G401 (cell line): ENCODE data around the gene PCED1B. TPM values are rescaled to one million over a fixed set of nuclear protein-coding genes. Genes with fewer than 3 reads are reported as not detected.

Experiments
- DNase-seq: peaks from one replicate; pipeline ENCODE4 v3.0.0-alpha.2; 2015; ENCODE audit warnings: low spot score
- in situ Hi-C: cut with HindIII; loops from 2 replicates; pipeline ENCODE4 v1.10.0; 2016; ENCODE audit warnings: low sequenced_read_pairs, mixed read lengths
- total RNA-seq: library from RNA; depleted of rRNA; stranded (reverse); fragments of >200 nt; shearing (Covaris generic); gene quantifications from 2 replicates; pipeline ENCODE4 v1.2.3, GENCODE V29; 2014

Gene PCED1B
- total RNA-seq, 1 experiment from 2014 or later: 9.5 TPM

DNA sequence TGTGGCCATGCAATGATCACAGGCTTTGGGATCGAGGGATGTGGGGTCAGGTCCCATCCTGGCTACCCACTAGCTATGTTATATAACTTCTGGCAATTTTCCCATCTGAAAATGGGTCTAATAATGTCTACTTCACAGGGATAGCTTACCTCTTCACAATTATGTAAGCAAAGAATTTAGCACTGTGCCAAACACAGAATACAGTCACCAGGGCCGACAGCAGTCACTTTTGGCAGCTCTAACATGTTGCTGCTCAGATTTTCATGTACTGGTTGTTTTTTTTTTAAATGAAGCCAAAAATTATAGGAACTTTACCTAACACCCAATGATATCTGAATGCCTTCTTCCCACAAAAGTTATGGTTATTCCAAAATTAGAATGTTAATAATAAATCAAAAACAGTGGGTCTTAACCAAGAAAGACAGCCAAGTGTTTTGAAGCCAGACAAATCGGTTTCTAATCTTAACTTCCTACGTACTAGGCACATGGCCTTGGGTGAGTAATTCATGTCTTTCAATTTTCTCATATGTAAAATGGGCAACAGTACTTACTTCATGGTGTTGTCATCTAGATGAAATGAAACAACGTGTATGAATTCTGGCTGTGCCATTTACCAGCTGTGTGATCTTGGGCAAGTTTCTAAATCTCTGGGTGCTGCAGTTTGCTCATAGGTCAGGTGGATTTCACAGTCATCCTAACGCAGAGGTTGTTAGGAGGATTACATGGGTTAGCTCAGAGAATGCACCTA is 13.0 kb upstream of the PCED1B start:
- DNase-seq: no peak
- in situ Hi-C loops: no loop called here

GRCh38 chr12:47067176-47067575 is 12.2 kb upstream of the PCED1B start:
- in situ Hi-C loops: no loop called here
- DNase-seq: no peak

DNA sequence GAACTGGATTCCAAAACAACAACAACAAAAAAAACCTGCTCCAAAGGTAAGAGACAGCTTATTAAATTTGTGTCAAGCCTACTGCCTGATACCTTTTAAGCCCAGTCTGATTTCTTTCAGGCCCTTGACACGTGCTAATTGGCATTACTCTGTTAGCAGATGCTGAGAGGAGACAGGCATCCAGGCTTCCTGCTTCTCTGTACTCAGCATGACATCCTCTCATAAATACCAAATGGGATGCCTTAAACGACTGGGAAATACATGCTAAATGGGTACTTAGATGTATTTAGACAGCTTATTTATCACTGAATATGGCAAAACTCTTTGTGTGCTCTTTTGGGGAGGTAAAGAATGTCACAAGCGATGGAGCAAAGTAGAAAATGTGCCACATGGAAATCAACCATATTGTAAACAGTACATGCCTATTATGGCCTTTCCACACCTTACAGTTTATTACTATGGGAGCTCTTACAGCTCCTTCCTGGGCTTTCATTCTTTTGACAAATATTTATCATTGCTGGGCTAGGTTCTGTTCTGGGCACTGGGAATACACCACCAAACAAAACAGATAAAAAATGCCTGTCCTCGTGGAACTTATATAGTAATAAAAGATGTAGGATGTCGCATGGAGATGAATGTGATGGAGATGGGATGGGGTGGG is 11.5 kb upstream of the PCED1B start:
- in situ Hi-C loops: no loop called here
- peak; percentile 57 for DNase-seq

- peak; percentile 38 for DNase-seq
- in situ Hi-C loops: no loop called here
Observed at GRCh38 chr12:47068539-47068938, 10.9 kb upstream of the PCED1B start.

DNA sequence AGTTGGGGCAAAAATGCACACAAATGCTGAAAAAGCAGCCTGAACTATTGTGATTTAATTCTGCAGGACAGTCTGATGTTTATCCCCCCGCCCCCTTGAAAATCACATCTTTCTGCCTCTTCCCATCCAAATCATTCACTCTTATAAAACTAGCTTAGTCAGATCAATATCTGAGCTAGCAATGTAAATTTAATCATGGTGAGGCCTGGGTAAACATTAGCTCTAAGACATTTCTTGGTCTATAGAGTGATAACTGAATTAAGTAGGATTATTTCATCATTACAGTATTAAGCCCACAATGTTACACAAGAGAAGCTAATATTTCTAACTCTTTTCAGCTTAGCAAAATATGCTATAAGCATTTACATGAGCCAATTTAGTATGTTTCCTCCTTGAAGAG is 9.1 kb upstream of the PCED1B start:
- DNase-seq: no peak
- in situ Hi-C loops: no loop called here

GRCh38 chr12:47071241-47071852 is 8.1 kb upstream of the PCED1B start:
- in situ Hi-C loops: no loop called here
- DNase-seq: no peak

DNA sequence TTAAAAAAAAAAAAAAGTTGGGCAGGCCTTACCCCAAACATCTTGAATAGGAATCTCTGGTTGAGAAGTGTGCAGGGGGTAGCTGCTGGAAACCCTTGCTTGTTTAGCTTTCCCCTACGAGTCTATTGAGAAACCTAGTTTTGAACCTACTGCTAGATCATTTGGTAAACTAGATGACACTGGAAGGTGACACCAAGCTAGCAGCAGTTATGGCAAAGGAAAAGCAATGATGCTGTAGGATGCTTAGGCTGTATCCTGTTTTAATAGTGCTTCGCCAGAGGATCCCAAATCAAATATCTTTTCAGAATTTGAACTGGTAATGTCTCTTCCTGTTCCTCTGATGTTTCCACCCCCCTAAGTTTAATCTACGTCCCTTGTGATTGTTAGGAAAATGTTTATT is 5.5 kb upstream of the PCED1B start:
- DNase-seq: no peak
- in situ Hi-C loops: no loop called here

- in situ Hi-C loops: no loop called here
Observed at GRCh38 chr12:47074757-47075156, 4.7 kb upstream of the PCED1B start.

DNA sequence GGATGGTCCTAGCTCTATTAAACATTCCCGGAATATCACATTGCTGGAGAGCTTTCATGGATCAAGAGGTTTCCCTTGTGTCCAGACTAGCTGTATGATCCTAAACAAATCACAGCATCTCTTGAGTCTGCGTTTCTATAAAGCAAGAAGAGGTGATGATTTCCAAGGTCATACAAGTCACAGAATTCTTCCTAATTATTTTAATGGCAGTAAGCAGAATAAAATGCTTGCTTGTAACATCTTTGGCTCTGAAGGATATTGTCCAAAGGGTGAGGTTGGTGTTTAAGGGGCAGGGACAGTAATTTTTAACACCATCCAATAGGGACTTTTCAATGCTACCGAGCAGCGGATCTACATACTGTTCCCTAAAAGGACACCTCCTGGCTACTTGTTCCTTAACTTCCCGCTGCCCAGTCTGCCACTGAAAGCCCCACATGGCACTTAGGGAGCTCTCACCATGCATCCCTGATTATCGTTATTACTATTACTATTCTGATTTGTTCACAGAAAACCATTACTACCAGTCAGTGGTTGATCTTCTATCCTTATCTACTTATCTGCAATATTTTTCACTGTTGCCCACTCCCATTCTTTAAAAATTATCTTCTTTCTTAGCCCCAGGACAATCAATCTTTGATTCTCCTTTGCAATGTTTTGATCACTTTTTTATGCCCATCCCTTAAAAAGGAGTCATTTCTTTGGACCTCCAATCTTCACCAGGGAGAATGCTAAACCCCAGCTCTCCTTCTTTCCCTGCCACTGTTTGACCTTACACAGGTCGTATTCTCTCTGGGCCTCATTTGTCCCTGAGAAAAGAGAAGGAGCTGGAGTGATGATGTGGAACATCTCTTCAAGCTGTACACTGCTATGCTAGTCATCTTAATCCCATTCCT is 4.0 kb upstream of the PCED1B start:
- in situ Hi-C loops: no loop called here
- DNase-seq: peak; percentile 30

More at GRCh38 chr12:47074757-47075156, 4.7 kb upstream of the PCED1B start:
- DNase-seq: no peak

DNA sequence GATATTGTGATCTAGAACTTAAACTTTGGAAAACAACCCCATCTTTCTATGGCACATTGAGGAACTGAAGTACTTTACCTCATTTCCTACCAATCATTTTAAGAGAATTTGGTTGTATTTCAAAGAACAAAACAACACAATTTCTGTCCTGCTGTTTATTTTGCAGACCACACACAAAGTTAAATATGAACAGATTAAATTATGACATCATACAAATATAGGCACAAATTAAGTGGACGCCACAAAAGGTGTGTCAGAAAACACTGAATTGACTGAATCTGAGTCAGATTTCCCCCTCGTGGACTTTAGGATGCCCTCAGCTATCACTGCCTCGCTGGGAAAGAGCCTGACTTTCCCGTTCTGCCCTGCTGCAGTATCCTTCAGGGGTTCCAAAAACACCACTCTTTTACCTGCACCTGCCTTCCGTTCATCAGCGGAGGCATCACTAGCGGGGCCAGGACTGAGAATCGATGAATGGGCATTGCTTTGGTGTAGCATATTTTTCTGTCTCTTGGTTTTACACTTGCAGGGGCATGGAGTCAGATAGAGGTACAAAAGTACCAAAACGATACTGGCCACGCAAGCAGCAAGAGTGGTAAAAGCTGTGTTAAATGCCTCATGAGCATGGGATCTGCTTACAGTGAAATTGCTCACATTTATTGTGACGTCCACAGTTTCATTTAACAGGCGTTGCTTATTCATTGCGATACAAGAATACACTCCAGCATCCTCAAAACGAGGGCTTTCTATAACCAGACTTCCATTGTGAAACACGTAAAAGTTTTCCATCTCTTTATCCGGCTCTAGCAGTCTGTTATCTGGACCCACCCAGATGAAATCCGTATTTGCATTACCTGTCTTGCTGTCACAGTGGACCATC is 2.0 kb upstream of the PCED1B start:
- DNase-seq: no peak
- in situ Hi-C loops: no loop called here

GRCh38 chr12:47078086-47078395 is 1.4 kb upstream of the PCED1B start:
- in situ Hi-C loops: no loop called here
- DNase-seq: no peak

DNA sequence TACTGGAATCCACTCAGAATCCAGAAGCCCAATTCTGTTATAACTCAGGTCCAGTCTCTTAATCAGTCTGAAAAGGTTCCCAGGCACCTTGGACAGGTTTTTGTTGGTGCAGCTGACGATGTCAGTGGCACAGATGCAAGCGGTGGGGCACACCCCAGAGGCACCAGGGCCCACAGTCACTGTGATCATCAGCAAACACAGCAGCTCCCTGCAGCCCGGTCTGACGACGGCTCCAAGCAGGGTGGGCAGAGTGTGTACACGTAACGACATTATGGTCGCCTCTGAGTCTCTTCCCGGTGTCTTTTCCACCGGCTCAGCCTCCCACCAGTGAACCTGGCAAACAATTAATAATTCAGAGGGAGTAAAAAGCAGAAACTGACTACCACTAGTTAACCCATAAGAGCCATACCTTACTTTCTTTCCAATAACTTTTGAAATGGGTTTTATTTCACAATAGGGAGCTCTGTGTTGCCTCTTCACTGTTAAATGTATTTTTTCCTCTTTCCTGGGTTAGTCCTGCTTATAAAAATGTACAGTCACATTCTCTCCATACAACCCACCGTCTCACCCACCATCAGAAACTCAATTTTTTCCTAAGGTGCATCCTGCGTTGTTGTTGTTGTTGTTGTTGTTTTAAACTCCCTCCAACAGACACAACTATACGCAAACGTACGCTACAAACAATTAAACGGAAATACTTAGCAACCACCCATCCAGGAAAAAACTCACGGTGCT is 521 bp upstream of the PCED1B start:
- in situ Hi-C loops: no loop called here
- no peak for DNase-seq

GRCh38 chr12:47079981-47080724 is 732 bp downstream of the PCED1B start:
- peak; percentile 47 for DNase-seq
- in situ Hi-C loops: no loop called here

GRCh38 chr12:47080725-47081502 is 1.5 kb downstream of the PCED1B start:
- no peak for DNase-seq
- in situ Hi-C loops: no loop called here

- in situ Hi-C loops: no loop called here
- no peak for DNase-seq
Observed at GRCh38 chr12:47082283-47082682, 2.9 kb downstream of the PCED1B start.

- peak; percentile 64 for DNase-seq
- in situ Hi-C loops: no loop called here
Observed at GRCh38 chr12:47082796-47083621, 3.6 kb downstream of the PCED1B start.
